Stimulated activated CD8-positive, alpha-beta memory T cell treated with anti-CD3 and anti-CD28 coated beads, Interleukin-2, amount 100 ng/mL, for 48 hours (primary cell): ENCODE data around the gene ZBTB4.

Experiments
- DNase-seq, 2 donors: peaks; one replicate each; pipeline ENCODE4 v3.0.0-alpha.2; 2020; ENCODE audit warnings: low read depth in 2 of 2

The ZBTB4 gene

DNA sequence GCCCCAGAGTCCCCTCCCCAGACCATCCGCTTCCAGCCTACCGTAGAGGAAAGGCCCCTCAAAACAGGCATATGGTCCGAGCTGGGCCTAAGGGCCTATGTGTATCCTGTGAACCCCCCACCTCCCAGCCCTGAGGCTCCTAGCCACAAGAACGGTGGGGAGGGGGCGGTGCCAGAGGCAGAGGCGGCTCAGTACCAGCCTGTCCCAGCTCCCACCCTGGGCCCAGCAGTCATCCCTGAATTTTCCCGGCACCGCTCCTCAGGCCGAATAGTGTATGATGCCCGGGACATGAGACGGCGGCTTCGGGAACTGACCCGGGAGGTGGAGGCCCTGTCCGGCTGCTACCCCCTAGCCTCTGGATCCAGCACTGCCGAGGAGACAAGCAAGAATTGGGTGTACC is 58.2 kb downstream of the ZBTB4 start:
- no peak for DNase-seq

GRCh38 chr17:7419819-7420610 is 59.4 kb downstream of the ZBTB4 start, which contains the start of gene SPEM1:
SPEM1 (plus strand) TSS chr17:7420324; CDS start chr17:7420385, 61 bp downstream.
- DNase-seq: no peak

DNA sequence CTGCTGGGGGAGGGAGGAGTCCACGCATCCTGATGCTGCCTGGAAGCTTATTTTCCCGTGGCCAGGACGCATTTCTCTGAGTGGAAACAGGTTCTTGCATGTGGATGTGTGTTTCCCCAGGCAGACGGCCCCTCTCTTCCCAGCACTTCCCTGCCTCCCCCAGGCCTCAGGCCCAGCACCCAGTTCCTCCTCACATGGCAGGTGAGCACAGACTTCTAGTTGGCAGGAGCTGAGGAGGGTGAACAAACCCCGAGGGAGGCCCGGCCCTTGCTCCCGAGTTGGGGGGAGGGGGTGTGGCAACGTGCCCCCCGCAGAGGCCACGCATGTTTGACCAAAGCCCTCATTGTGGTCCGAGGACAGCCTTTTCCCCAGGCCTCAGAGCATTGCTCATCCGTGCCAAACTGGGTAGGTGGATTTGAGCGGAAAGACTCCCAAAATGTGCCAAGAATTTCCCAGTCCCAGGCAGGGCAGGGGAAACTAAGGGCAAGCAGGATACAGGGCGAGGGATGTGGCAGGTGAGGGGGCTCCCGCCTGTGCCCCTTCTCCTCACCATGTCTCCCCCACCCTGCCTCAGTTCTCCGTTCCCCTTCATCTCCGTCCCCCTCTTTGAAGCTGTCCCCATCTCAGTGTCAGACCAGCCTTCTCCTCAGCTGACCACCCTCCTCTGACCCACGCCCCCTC is 60.8 kb downstream of the ZBTB4 start:
- DNase-seq: no peak

GRCh38 chr17:7417056-7417655 is 62.3 kb downstream of the ZBTB4 start:
- no peak for DNase-seq

GRCh38 chr17:7416323-7416722 is 63.1 kb downstream of the ZBTB4 start:
- DNase-seq: no peak

DNA sequence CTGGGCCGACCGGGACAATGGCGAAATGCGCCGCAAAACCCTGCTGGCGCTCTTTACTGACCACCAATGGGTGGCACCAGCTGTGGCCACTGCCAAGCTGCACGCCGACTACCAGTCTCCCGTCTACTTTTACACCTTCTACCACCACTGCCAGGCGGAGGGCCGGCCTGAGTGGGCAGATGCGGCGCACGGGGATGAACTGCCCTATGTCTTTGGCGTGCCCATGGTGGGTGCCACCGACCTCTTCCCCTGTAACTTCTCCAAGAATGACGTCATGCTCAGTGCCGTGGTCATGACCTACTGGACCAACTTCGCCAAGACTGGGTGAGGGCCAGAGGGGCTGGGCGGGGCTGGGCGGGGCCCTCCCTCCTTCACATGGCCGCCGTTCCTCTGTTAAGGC is 63.6 kb downstream of the ZBTB4 start:
- DNase-seq: no peak

- DNase-seq: no peak
These were observed 64.6 kb downstream of the ZBTB4 start for GRCh38 chr17:7414837-7415236.

- DNase-seq: no peak
These were observed 66.0 kb downstream of the ZBTB4 start for GRCh38 chr17:7413346-7413985.

- DNase-seq: no peak
These were observed 68.0 kb downstream of the ZBTB4 start for GRCh38 chr17:7411427-7411750.

DNA sequence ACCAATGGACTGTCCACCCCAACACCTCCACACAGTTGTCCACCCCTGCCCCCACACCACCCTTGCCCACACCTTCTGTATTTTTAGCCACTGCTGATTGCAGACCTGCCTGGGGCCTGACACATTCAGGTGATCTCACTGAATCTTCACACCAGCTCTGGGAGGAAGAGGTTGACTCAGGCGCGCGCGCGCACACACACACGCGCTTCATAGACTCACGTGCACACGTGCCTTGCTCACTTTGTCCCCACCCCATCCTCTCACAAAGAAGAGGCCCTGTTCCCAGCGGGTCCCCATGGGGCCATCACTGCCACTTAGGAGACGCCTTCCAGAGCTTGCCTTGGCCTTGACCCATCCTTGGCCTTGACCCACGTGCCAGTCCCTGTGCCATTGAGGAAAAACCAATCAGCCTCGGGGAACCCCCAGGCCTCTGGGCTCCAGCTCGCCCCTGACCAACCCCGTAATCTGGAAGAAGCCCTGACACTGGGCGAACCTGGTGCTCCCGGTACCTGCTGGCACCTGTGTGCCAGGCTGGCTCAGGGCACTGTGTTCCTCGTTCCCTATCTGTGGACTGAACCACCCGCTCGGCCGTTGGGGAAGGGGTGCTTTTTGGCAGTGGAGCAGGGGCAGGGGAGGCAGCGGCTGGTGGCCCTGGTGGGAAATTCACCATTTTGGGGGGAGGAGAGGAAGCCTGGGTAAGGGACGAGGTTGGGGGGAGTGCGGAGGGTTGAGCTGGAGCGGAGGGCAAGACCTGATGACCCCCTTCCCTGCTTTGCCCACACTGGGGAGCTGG is 68.6 kb downstream of the ZBTB4 start:
- no peak for DNase-seq

DNA sequence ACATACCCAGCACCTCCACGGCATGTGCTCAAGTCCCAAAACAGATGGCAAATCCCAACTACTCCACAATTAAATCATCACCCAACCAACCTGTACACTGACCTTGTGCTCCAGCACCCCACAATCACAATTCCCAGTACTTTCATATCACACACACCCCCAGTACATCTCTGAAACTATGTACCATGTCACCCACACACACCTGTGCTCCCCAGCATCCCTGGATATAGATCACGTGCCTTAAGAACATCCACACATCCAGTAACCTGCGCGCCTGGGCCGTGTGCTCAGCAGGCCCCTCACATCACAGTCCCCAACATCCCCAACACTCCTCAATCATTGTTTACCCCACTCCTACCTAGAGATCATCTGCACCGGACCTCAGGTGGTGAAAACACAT is 69.7 kb downstream of the ZBTB4 start:
- no peak for DNase-seq
